ENCODE results near the gene NEK10. TPM values are rescaled to one million over a fixed set of nuclear protein-coding genes. Genes with fewer than 3 reads are reported as not detected.
"Not testable (repeated sequence)": the region's sequence is repeated elsewhere in the genome, so short reads cannot be mapped to it uniquely, and the experiment has no call there.

Gene NEK10
- total RNA-seq, 1 experiment from 2014 or later: 1.7 TPM

DNA sequence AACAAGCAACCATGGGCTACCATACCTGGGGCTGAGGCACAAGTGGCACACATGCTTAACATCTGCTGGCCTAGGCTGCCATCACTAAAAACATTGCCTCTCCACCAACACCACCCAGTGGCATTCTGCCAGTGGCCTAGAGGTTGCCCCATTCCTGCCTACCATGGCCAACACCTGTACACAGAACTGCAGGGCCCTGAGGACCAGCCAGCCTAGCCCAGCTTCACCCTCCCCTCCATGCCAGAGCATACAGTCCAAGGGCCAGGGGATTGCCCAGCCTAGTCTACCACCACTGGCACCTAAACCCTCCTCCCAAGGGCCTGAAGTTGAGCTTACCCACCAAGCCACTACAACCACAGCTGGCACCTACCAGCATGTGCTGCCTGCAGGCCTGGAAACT, 35.3 kb downstream of the NEK10 start:
- H3K4me1 Mint-ChIP-seq (ENCODE audit: low read depth, unreplicated experiment): peaks cover 27% of the 10 kb centered on the region
- CTCF ChIA-PET: no interaction called here
- BruUV-seq (replicated peaks): no TSS peak
- intact Hi-C loops (cut with micrococcal nuclease; ENCODE audit: unreplicated experiment): no loop called here
- peaks cover 11% of the 10 kb centered on the region for H3K36me3 Mint-ChIP-seq (ENCODE audit: insufficient read depth, unreplicated experiment)
- no peak overlapping the region for H3K27ac Mint-ChIP-seq (ENCODE audit: unreplicated experiment)
- no peak overlapping the region for H3K4me3 Mint-ChIP-seq (ENCODE audit: low read depth, unreplicated experiment)
- DNase-seq: no peak
- no peaks in the 10 kb centered on the region for H3K27me3 Mint-ChIP-seq (ENCODE audit: unreplicated experiment)
- TF ChIP-seq, protein P1, sequence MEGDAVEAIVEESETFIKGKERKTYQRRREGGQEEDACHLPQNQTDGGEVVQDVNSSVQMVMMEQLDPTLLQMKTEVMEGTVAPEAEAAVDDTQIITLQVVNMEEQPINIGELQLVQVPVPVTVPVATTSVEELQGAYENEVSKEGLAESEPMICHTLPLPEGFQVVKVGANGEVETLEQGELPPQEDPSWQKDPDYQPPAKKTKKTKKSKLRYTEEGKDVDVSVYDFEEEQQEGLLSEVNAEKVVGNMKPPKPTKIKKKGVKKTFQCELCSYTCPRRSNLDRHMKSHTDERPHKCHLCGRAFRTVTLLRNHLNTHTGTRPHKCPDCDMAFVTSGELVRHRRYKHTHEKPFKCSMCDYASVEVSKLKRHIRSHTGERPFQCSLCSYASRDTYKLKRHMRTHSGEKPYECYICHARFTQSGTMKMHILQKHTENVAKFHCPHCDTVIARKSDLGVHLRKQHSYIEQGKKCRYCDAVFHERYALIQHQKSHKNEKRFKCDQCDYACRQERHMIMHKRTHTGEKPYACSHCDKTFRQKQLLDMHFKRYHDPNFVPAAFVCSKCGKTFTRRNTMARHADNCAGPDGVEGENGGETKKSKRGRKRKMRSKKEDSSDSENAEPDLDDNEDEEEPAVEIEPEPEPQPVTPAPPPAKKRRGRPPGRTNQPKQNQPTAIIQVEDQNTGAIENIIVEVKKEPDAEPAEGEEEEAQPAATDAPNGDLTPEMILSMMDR (IDR thresholded peaks at IDR 0.05; ENCODE audit: unreplicated experiment): no peak
- no peaks in the 10 kb centered on the region for H3K9me3 Mint-ChIP-seq (ENCODE audit: low read depth, unreplicated experiment)

DNA sequence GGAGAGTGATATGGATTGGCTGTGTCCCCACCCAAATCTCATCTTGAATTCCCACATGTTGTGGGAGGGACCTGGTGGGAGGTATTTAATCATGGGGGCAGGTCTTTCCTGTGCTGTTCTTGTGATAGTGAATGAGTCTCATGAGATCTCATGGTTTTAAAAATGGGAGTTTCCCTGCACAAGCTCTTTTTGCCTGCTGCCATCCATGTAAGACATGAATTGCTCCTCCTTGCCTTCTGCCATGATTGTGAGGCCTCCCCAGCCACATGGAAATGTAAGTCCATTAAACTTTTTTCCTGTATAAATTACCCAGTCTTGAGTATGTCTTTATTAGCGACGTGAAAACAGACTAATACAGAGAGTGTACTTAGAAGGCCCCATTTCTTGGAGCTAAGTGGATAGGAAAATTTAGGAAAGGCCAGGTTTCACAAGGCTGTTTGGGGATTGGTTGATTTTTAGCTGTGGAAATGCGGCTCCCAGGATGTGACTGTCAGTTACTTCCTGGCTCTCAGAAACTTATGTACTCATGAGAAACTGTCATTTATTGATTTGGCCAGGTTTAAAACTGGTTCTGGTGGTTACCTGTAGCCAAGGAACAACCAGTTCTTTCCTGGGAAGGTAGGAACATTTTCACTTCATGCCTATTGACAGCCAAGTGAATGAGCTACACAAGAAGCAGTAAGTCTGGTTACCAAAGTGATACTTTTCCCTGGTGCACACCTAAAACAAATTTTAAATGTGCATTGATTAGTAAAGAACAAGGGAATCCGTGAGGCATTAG, 40.0 kb downstream of the NEK10 start:
- CTCF ChIA-PET; intact Hi-C loops (cut with micrococcal nuclease; ENCODE audit: unreplicated experiment); H3K27me3 Mint-ChIP-seq (ENCODE audit: unreplicated experiment); H3K36me3 Mint-ChIP-seq (ENCODE audit: insufficient read depth, unreplicated experiment); H3K4me3 Mint-ChIP-seq (ENCODE audit: low read depth, unreplicated experiment); H3K9me3 Mint-ChIP-seq (ENCODE audit: low read depth, unreplicated experiment); H3K4me1 Mint-ChIP-seq (ENCODE audit: low read depth, unreplicated experiment); BruUV-seq (replicated peaks); DNase-seq; H3K27ac Mint-ChIP-seq (ENCODE audit: unreplicated experiment): not testable (repeated sequence)

DNA sequence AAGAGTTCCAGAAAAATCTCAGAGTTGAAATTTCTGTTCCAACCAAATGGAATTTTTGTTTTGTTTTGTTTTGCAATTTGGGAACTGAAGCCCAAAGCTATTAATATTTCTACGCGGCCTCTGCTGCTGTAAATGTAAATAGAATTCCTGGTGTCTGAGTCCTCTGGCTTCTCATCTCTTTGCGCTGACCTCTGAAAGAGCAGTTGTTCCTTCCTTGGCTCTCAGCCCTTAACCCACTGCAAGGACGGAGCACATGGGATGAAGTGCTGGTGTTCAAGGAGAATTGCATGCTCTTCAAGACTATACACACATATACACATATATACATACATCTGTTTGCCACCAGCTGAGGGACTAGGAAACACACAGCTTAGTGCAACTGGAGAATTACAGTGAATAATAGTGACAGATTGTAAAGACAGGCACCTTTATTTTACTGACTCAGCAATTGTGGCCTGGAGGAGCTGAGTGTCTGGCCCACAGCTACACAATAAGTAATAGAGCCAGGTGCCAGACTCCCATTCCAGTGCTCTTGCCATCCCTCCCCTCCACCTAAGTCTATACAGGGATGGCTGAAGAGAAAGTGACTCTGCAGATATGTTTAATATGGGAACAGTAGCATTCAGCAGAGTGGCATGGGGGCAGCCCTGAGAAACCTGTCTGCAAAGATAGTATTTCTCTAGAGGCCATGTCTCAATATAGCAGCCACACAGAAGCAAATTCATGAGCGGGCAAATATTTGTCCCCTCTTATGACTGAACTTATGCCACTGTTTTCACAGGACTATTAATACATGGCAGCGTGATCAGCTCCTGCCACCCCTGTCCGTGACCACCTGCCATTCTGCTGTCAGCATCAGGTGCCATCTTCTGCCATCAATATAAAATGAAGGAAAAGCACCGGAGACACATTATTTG, 42.3 kb downstream of the NEK10 start:
- peaks cover 8% of the 10 kb centered on the region for H3K4me1 Mint-ChIP-seq (ENCODE audit: low read depth, unreplicated experiment)
- H3K9me3 Mint-ChIP-seq (ENCODE audit: low read depth, unreplicated experiment): peaks cover 6% of the 10 kb centered on the region
- no TSS peak for BruUV-seq (replicated peaks)
- H3K36me3 Mint-ChIP-seq (ENCODE audit: insufficient read depth, unreplicated experiment): no peaks in the 10 kb centered on the region
- TF ChIP-seq, protein P1 (IDR thresholded peaks at IDR 0.05; ENCODE audit: unreplicated experiment): no peak
- no peak for DNase-seq
- intact Hi-C loops (cut with micrococcal nuclease; ENCODE audit: unreplicated experiment): no loop called here
- CTCF ChIA-PET: no interaction called here
- H3K4me3 Mint-ChIP-seq (ENCODE audit: low read depth, unreplicated experiment): no peak overlapping the region
- no peak overlapping the region for H3K27ac Mint-ChIP-seq (ENCODE audit: unreplicated experiment)
- H3K27me3 Mint-ChIP-seq (ENCODE audit: unreplicated experiment): no peaks in the 10 kb centered on the region

DNA sequence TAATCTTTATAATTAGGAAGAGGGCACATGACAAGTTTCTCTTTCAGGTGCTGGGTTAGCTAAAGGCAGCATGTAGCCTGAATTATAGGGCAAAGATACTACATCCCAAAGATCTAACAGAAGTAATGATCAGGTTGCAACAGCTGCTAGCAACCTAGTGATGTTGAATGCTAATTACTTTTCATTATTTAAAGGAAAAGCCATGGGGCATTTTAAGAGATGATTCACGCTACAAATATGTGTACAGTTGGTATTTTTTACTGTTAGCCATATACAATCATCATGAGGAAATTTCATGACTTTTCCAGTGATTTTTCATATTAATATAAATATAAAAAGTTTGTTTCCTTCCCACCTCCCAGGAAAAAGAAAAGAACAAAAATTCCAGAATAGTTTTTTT, 43.0 kb downstream of the NEK10 start:
- CTCF ChIA-PET: no interaction called here
- H3K4me1 Mint-ChIP-seq (ENCODE audit: low read depth, unreplicated experiment): peaks cover 8% of the 10 kb centered on the region

More for the DNA sequence above, 43.0 kb downstream of the NEK10 start:
- no peak for DNase-seq
- TF ChIP-seq, protein P1 (IDR thresholded peaks at IDR 0.05; ENCODE audit: unreplicated experiment): no peak
- H3K36me3 Mint-ChIP-seq (ENCODE audit: insufficient read depth, unreplicated experiment): no peaks in the 10 kb centered on the region
- H3K27me3 Mint-ChIP-seq (ENCODE audit: unreplicated experiment): no peaks in the 10 kb centered on the region
- H3K4me3 Mint-ChIP-seq (ENCODE audit: low read depth, unreplicated experiment): no peak overlapping the region
- intact Hi-C loops (cut with micrococcal nuclease; ENCODE audit: unreplicated experiment): no loop called here
- peaks cover 6% of the 10 kb centered on the region for H3K9me3 Mint-ChIP-seq (ENCODE audit: low read depth, unreplicated experiment)
- no peak overlapping the region for H3K27ac Mint-ChIP-seq (ENCODE audit: unreplicated experiment)
- BruUV-seq (replicated peaks): no TSS peak
